ENCODE measurements around the gene TMED1. TPM values are rescaled to one million over a fixed set of nuclear protein-coding genes. Genes with fewer than 3 reads are reported as not detected.

The TMED1 gene
- total and polyA plus RNA-seq, 2 of the 8 experiments (the other 6 are each of a cell fraction or from before 2014, with no cell fraction given), result 26.9 to 31.9 TPM

DNA sequence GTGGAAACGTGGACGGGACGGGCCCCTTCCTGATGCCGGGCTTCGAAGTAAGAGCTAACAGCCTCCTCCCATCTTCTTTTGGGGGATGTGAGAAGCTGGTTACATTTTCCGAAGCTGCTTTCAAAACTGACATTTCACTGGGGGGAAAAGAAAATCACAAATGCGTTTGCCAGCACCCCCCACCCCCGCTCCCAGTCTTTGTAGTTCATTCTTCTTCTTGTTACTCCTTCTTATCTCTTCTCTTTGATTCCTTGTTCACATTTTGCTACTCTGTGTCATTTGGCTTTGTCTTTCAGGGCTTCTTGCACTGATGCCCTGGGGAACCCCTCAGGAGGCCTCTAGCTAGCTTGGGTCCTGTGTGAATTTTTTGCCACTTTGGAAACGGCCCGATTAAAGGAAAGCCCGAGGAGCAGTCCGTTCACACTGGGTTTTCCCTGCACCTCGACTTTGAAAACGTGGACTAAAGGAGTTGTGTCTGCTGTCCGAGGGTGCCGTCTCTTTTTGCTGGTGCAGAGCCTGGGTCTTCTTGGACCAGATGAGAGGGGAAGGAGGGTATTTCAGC lies 36.6 kb upstream of the TMED1 start:
- Histone ChIP-seq H2BK20ac (ENCODE audit: low read length) (no peak overlapping the region), H3K4me3 (ENCODE audit: extremely low read depth in 1 of 4, insufficient read depth in 2 of 4, low read depth in 3 of 4, low read length in 4 of 4) (peak overlapping the region; percentile 65 to 94 (median 76)), H3K9ac (replicated peaks in 1 of 4; ENCODE audit: extremely low read depth in 1 of 4, low read depth in 3 of 4, low read length in 3 of 4) (peak overlapping the region in 3 of 4 experiments; percentile 8 to 82 (median 69); a peak in 5 of 7 replicates), H2BK15ac (ENCODE audit: low read length) (no peak overlapping the region), H3K27me3 (replicated peaks in 1 of 4; ENCODE audit: control insufficient read depth in 3 of 4, extremely low read depth in 1 of 4, insufficient read depth in 3 of 4, low read length in 3 of 4) (no peaks in the 10 kb centered on the region), H4K91ac (replicated peaks; ENCODE audit: insufficient read length, low read length) (peak overlapping the region; percentile 47), H2BK5ac (ENCODE audit: low read depth, low read length) (peak overlapping the region; percentile 87; the same call in 1 of the 2 replicates), H2BK12ac (ENCODE audit: low read depth, low read length) (no peak overlapping the region), H2AFZ (ENCODE audit: low read length) (no peak overlapping the region), H3K56ac (replicated peaks; ENCODE audit: insufficient read length, low read depth, low read length) (no peak overlapping the region), H4K20me1 (replicated peaks in 1 of 2; ENCODE audit: control insufficient read depth in 1 of 2, insufficient read depth in 2 of 2, low read length in 2 of 2) (peaks cover 0 to 3% of the 10 kb centered on the region in 2 experiments), H3K14ac (ENCODE audit: insufficient read length) (no peak overlapping the region), H3K79me2 (ENCODE audit: control insufficient read depth in 1 of 2, insufficient read depth in 2 of 2, low read length in 2 of 2) (peaks cover 4 to 54% of the 10 kb centered on the region in 2 experiments; a peak in 3 of 4 replicates), H2AK5ac (ENCODE audit: low read depth, low read length) (no peak overlapping the region), H3K23me2 (ENCODE audit: low read depth, low read length) (peaks cover 8% of the 10 kb centered on the region; the same call in 1 of the 2 replicates), H3K27ac (ENCODE audit: low read depth, low read length) (no peak overlapping the region), H3K4me1 (replicated peaks in 1 of 4; ENCODE audit: control insufficient read depth in 3 of 4, insufficient read depth in 4 of 4, low read length in 3 of 4) (peaks cover 0 to 12% (median 2%) of the 10 kb centered on the region in 4 experiments; a peak in 5 of 7 replicates), H2BK120ac (replicated peaks; ENCODE audit: low read depth, low read length) (no peak overlapping the region), H3K9me3 (ENCODE audit: insufficient read depth in 2 of 2, low read depth in 1 of 2, low read length in 1 of 2) (no peaks in the 10 kb centered on the region), H3K23ac (ENCODE audit: insufficient read length) (no peak overlapping the region), H3K79me1 (ENCODE audit: low read depth, low read length) (peaks cover 9% of the 10 kb centered on the region), H3K36me3 (ENCODE audit: control insufficient read depth in 2 of 4, insufficient read depth in 4 of 4, low read length in 3 of 4) (peaks cover 0 to 8% (median 0%) of the 10 kb centered on the region in 4 experiments; a peak in 2 of 8 replicates), H3K4ac (replicated peaks; ENCODE audit: insufficient read length, low read depth, low read length) (no peak overlapping the region), H3K18ac (ENCODE audit: extremely low read depth, low read length) (peak overlapping the region; percentile 83; the same call in 1 of the 2 replicates), H3K4me2 (ENCODE audit: insufficient read depth in 1 of 2, low read depth in 2 of 2, low read length in 2 of 2) (peak overlapping the region; percentile 79 to 87), H4K8ac (ENCODE audit: extremely low read depth, insufficient read depth, low read length) (peak overlapping the region; percentile 48), H4K5ac (ENCODE audit: insufficient read length, low read depth, low read length) (no peak overlapping the region)
- no peak for DNase-seq (ENCODE audit: low read depth in 1 of 2, low spot score in 2 of 2)
- CTCF ChIA-PET (ENCODE audit: partially characterized antibody), result interaction anchor here (0.7 to 6.8 kb wide), 20 partner anchors 8 to 330 kb away, joined by 3 to 103 read pairs (median 4); partner anchors contain the start of genes DNM2, TIMM29 and YIPF2
- WGBS, 2 experiments (ENCODE audit: extremely low coverage in 1 of 2, insufficient coverage in 1 of 2, insufficient read length in 1 of 2, insufficient replicate concordance in 2 of 2, low coverage in 1 of 2, low lambda C conversion rate in 2 of 2, missing lambda C conversion rate in 1 of 2), result 29% methylated on average over 16 of the region's 16 CpGs; no CpG with 5 or more reads in 1 of the 2 experiments
- FAIRE-seq, result no peak
- POLR2A ChIA-PET (ENCODE audit: partially characterized antibody), result interaction anchor here (0.6 to 2.9 kb wide), 12 partner anchors 9 to 164 kb away, joined by 3 to 21 read pairs (median 3); partner anchors contain the start of gene TMED1
- TF ChIP-seq YY1 (IDR thresholded peaks at IDR 0.05; ENCODE audit: low read depth, low read length) (no peak), SP2 (IDR thresholded peaks at IDR 0.05; ENCODE audit: low read length) (no peak), EZH2 (IDR thresholded peaks at IDR 0.05; ENCODE audit: low read depth, low read length, severe bottlenecking) (no peak), CBX5 (IDR thresholded peaks at IDR 0.05; ENCODE audit: low read depth, low read length) (no peak), POLR2A (IDR thresholded peaks at IDR 0.05; ENCODE audit: control extremely low read depth in 1 of 2, low read depth in 2 of 2, low read length in 2 of 2) (no peak), KDM4A (IDR thresholded peaks at IDR 0.05; ENCODE audit: low read depth, low read length, severe bottlenecking) (no peak), CTBP2 (IDR thresholded peaks at IDR 0.05; ENCODE audit: borderline replicate concordance, insufficient read depth, insufficient read length, low read length) (no peak), CHD1 (IDR thresholded peaks at IDR 0.05; ENCODE audit: low read depth, low read length) (no peak), TBP (IDR thresholded peaks at IDR 0.05; ENCODE audit: low read depth, low read length) (no peak), RBBP5 (IDR thresholded peaks at IDR 0.05; ENCODE audit: borderline replicate concordance, low read depth, low read length) (no peak), POLR2AphosphoS5 (IDR thresholded peaks at IDR 0.05; ENCODE audit: low read depth, low read length) (no peak), SIRT6 (IDR thresholded peaks at IDR 0.05; ENCODE audit: low read length) (no peak)
- TF ChIP-seq, protein P1, sequence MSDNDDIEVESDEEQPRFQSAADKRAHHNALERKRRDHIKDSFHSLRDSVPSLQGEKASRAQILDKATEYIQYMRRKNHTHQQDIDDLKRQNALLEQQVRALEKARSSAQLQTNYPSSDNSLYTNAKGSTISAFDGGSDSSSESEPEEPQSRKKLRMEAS (IDR thresholded peaks at IDR 0.05), result no peak
